Epithelial cell of esophagus (primary cell): ENCODE data around the gene SNX4.
A peak's percentile ranks its signal among the peaks of the same experiment; 100 is the strongest.
"Not testable (repeated sequence)": the region's sequence is repeated elsewhere in the genome, so short reads cannot be mapped to it uniquely, and the experiment has no call there.

Experiments used
- DNase-seq: peaks from one replicate; pipeline ENCODE4 v3.0.0; 2010; ENCODE audit warnings: low read depth
- H3K4me3 ChIP-seq: 2 replicates; pipeline ENCODE4 v1.5.1; 2011; ENCODE audit warnings: mild to moderate bottlenecking, low read length, control low read depth
- TF ChIP-seq, protein P1 (sequence below): IDR thresholded peaks from 2 replicates; pipeline ENCODE4 v1.5.1; 2011; ENCODE audit warnings: low read depth, mild to moderate bottlenecking, low read length, control low read depth, inconsistent platforms; ENCODE audit not compliant: insufficient read depth; ENCODE audit errors: missing control alignments

The SNX4 gene

DNA sequence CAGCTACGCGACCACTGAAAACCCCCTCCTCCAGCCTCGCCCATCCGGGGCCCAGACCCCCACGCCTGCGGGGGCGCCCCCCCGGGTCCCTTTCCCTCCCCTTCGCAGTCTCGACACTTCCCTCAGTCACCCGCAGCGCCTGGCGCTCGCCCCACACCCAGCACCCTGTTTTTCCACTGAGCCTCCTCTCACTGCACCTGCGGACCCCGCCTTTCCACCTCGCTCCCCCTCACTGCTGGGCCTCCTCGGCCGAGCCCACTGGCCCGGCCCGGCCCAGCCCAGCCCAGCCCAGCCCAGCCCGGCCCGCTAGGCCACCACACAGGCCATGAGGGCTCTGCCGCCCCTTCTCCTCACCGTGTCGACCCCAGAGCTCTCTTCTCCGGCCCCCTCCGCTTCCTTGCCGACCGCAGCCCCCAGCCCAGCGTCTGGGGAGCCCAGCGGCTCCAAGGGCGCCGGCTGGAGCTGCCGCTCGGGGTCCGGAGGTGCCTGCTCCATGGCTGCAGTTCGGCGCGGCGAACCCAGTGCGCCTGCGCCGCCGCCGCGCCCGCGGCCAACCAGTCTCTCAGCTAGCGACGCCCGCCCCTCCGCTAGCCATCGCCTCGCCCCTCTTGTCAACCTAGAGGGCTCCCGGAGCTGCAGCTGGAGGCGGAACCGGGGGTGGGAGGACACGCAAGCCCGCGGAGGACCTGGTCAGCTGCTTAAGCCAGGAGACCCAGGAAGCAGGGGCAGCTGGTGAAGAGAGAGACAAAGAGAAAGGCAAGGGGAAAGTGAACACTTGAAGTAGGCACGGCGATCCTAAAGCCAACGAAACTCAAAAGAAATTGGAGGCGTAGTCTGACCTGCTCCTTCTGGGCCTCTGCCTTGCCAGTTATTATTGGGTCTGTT is at the start of gene SNX4:
Gene SNX4 (minus strand): TSS at position 525 of the 885 bp plus-strand sequence. CDS start 30 bp downstream, at position 495.
- TF ChIP-seq, protein P1, sequence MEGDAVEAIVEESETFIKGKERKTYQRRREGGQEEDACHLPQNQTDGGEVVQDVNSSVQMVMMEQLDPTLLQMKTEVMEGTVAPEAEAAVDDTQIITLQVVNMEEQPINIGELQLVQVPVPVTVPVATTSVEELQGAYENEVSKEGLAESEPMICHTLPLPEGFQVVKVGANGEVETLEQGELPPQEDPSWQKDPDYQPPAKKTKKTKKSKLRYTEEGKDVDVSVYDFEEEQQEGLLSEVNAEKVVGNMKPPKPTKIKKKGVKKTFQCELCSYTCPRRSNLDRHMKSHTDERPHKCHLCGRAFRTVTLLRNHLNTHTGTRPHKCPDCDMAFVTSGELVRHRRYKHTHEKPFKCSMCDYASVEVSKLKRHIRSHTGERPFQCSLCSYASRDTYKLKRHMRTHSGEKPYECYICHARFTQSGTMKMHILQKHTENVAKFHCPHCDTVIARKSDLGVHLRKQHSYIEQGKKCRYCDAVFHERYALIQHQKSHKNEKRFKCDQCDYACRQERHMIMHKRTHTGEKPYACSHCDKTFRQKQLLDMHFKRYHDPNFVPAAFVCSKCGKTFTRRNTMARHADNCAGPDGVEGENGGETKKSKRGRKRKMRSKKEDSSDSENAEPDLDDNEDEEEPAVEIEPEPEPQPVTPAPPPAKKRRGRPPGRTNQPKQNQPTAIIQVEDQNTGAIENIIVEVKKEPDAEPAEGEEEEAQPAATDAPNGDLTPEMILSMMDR: no peak
- peak within 1 kb of the TSS; percentile 75 for H3K4me3 ChIP-seq
- peak; percentile 91 for DNase-seq

DNA sequence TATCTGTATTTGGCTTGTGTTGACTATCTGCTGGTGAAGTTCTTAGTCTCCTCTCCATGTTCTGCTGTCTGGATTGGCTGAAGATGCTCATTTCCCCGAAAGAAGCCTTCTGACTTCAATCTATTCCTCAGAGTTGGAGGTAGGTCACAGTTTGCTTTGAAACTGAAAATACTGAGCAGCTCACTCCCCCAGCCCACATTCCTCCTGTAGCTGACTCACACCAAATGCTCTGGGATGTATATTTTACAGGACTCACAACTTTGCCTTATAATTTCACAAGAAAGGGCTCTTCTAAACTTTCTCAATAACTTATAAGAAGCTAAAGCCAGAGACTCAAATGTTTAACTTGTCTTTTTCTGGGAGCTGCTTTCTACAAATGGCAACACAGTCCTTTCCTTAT is 36.3 kb upstream of the SNX4 start:
- TF ChIP-seq, protein P1: no peak
- peak; percentile 2 for DNase-seq

DNA sequence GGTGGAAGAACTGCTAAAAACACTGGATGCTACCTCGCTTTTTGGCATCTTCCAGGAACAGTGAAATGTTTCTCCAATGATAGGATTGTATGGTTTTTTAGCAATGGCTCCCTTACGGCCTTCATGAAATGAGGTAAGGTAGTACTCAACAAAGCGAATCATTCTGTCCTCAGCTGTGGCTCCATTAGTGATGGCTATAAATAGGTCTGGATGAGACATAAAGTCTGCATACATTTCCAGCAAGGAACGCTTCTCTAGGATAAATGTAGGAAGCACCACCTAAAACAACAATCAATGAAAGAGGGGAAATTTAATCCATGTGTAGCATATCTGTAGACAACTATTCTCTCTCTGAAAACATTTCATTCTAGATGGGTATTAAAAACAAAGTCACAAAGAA is 32.4 kb upstream of the SNX4 start:
- TF ChIP-seq, protein P1: no peak
- no peak for DNase-seq
- H3K4me3 ChIP-seq: no peak overlapping the region

More for the DNA sequence above, 36.3 kb upstream of the SNX4 start:
- H3K4me3 ChIP-seq: no peak overlapping the region

DNA sequence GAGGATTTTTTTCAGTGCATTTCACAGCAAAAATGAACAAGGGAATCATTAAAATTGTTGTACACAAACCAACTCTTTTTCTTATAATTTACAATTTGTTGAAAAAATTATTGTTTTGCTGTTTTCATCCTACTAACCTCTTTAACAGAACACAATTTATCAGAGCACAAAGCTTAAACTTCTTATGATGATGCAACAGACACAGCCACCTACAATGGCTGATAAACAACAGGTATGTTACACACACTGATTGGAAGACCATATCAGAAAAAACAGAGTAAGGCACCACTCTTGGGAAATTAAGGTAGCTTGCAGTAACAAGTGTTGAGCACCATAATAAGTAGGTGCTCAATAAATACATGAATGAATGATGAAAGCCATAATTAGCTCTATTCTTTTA is 8.9 kb upstream of the SNX4 start:
- no peak for DNase-seq
- H3K4me3 ChIP-seq: no peak overlapping the region
- TF ChIP-seq, protein P1: no peak

DNA sequence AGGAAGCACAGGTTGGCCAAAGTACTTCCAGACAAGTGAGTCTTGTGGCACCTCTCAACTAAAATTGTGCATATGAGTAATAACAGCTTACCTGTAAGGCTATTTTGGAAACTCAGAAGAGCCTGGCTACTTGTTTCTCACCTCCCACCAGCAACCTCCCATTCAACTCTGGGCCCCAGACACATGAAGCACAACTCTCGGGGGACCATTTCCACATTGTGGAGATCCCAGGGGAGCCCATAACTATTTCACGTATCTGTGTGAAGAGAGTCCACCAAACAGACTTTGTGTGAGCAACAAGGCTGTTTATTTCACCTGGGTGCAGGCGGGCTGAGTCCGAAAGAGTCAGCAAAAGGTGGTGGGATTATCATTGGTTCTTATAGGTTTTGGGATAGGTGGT is 5.2 kb upstream of the SNX4 start:
- H3K4me3 ChIP-seq: no peak overlapping the region
- no peak for DNase-seq
- TF ChIP-seq, protein P1: no peak

DNA sequence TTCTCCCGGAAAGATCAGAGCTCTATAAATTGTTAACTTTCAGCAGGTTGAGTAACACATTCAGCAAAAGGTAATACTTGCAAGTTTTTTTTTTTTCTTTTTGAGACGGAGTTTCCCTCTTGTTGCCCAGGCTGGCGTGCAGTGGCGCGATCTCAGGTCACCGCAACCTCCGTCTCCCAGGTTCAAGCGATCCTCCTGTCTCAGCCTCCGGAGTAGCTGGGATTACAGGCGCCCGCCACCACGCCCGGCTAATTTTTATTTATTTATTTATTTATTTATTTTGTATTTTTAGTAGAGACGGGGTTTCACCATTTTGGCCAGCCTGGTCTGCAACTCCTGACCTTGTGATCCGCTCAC is 539 bp upstream of the SNX4 start:
- H3K4me3 ChIP-seq: peak overlapping the region; percentile 75
- not testable (repeated sequence) for DNase-seq

DNA sequence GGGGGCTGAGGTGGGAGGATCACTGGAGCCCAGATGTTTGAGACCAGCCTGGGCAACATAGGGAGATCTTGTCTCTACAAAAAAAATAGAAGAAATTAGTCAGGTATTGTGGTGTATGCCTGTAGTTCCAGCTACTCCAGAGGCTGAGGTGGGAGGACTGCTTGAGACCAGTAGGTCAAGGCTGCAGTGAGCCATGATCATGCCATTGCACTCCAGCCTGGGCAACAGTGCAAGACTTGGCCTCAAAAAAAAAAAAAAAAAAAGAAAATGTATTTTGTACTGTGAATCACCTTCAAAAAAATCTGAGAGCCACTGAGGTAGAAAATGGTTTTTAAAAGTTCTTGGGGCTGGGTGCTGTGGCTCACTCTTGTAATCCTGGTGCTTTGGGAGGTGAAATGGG is 4.6 kb downstream of the SNX4 start:
- no peak overlapping the region for H3K4me3 ChIP-seq
- TF ChIP-seq, protein P1: no peak
- DNase-seq: no peak
